Measurements from ENCODE around the gene JMJD8.

The JMJD8 gene

DNA sequence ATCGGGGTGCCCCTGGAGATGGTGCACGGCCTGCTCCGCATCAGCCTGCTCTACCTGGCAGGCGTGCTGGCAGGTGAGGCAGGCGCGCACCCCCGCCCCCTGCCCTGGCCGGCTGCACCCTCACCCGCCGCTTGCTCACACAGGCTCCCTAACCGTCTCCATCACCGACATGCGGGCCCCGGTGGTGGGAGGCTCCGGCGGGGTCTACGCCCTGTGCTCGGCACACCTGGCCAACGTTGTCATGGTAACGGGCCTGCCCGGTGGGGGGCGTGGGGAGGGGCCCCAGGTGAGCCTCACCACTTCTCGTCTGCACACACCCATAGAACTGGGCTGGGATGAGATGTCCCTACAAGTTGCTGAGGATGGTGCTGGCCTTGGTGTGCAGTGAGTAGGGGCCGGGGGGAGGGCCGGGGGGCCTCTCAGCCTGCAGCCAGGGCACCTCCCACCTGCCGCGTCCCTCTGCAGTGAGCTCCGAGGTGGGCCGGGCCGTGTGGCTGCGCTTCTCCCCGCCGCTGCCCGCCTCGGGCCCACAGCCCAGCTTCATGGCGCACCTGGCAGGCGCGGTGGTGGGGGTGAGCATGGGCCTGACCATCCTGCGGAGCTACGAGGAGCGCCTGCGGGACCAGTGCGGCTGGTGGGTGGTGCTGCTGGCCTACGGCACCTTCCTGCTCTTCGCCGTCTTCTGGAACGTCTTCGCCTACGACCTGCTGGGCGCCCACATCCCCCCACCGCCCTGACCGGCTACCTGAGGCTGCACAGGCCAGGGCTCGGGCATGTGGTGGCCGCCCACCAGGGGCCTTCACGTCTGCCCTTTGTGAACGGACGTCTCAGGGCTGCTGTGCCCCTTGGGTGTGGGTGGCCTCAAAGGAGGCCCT, 6.6 kb downstream of the JMJD8 start:
- no peak for DNase-seq

DNA sequence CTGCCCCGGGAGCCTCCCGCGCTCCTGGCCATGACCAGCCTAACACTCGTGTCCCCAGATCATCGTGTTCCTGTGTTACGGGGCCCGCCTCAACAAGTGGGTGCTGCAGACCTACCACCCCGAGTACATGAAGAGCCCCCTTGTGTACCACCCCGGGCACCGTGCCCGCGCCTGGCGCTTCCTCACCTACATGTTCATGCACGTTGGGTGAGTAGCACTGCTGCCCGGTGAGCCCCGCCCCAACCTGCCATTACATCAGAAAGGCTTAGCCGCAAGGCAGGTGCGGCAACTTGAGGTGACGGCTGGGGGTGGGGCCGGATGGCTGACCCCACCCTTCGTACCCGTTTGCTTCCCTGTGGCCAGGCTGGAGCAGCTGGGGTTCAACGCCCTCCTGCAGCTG, 7.2 kb downstream of the JMJD8 start:
- DNase-seq = no peak

GRCh38 chr16:676565-676902, 7.6 kb downstream of the JMJD8 start:
- DNase-seq = no peak

DNA sequence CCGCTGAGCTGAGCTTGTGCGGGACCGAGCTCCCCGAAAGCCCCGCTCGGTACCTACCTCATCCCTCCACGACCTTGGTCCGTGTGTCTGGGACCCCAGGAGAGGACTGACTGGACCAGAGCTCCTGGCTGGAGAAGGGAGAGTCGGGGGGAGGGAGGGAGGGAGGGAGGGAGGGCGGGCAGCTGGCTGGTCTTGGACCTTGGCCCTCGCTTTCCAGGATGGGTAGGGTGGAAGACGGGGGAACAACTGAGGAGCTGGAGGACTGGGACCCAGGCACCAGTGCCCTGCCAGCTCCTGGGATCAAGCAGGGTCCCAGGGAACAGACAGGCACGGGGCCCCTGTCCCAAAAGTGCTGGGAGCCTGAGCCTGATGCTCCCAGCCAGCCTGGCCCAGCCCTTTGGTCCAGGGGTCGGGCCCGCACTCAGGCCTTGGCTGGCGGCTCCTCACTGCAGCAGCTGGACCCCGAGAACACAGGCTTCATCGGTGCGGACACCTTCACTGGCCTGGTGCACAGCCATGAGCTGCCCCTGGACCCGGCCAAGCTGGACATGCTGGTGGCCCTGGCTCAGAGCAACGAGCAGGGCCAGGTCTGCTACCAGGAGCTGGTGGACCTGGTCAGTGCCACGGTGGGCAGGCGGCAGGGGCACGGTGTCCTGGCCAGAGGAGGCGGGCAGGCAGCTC, 8.1 kb downstream of the JMJD8 start:
- DNase-seq = no peak

GRCh38 chr16:674968-675883, 8.9 kb downstream of the JMJD8 start, which contains the start of gene RHBDL1:
Gene RHBDL1, plus strand, starts transcription at chr16:675671. Its CDS starts 120 bp downstream, at chr16:675791.
- no peak for DNase-seq

DNA sequence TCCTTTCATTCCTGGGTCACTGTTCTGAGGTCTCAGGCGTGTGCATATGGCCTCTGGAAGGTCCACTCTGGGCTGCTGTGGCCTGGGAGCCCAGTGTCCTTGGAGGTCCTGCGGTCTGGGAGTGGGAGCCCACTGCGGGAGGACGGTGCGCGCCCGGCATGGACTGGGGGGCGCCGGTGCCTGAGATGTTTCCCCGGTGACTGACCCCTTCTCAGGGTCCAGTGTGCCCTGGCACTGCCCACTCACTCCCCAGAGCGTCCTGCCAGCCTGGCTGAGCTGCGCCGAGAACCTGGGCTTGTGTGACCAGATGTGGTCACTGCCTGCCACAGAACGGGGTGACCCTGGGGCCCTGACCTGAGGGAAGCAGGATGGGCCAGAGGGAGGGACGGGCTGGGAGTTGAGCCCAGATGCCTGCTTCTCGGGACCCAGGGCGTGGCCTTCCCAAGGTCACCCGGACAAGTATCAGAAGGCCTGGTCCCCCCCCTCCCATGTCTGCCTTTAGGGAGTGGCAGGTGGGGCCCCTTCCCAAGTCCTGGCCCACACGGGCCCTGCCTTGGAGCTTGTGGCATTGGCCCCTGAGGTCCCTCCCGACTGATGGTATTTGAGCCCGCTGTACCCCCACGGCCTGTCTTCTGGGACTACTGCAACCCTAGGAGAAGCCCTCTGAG, 9.8 kb downstream of the JMJD8 start:
- DNase-seq = no peak

GRCh38 chr16:673399-673991, 10.6 kb downstream of the JMJD8 start:
- DNase-seq = no peak

GRCh38 chr16:672851-673250, 11.3 kb downstream of the JMJD8 start:
- no peak for DNase-seq

DNA sequence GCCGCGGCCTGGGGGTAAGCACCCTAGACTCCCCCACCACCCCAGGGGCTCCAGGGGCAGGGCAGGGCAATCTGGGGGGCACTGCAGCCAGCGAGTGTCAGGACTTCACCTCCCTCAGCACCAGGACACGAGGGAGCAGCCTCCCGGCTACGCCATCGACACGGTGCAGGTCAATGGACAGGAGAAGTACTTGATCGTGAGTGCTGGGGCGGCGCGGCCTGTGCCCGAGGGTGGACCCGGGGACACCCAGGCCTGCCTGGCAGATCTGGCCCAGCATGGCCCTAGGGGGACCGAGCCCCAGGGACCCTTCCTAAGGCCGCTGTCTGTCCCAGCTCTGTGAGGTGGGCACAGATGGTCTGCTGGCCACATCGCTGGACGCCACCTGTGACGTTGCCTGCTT, 11.8 kb downstream of the JMJD8 start:
- no peak for DNase-seq

- no peak for DNase-seq
These were observed 12.6 kb downstream of the JMJD8 start for GRCh38 chr16:671353-672131.

DNA sequence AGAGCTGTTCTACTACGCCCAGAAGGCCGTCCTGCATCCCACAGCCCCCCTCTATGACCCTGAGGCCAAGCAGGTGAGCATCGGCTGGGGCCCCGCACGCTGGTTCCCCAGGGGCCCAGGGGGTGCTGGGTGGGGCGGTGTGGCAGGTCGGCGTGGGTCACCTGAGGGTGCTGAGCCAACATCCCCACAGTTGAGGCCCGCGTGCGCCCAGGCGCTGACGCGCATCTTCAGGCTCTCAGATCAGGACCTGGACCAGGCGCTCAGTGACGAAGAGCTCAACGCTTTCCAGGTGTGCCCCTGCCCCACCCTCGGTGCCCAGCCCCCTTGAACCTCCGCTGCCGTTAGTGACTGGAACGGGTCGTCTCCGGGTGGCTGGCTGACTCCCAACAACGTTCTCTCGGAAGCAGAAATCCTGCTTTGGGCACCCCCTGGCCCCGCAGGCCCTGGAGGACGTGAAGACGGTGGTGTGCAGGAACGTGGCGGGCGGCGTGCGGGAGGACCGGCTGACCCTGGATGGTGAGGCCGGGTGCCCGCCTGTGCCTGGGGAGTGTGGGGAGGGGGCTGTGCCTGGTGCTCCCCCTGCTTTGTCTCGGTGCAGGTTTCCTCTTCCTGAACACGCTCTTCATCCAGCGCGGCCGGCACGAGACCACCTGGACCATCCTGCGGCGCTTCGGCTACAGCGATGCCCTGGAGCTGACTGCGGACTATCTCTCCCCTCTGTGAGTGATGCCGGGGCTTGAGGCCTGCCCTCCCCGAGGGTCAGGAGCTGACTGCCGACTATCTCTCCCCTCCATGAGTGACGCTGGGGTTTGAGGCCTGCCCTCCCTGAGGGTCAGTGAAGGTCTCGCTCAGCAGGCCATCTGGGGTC, 13.4 kb downstream of the JMJD8 start:
- no peak for DNase-seq

DNA sequence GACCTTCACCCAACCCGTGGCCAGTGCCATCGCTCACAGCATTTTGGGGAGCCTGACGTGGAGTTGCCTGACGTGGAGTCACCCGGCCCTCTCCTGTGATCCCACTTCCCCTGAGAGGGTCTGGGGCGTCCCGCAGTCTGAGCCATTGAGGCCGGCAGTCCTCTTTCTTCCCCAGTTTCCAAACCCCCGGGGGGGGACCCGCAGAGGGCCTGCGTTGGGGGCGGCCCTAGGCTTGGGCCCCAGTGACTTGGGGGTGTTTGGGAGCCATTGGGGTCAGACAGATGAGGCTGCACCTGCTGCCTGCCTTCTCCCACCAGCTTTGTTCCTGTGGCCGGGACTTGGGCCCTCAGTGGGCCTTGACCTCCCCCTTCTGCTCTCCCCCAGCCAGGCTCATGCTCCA, 14.5 kb downstream of the JMJD8 start:
- DNase-seq = no peak

GRCh38 chr16:668519-669171, 15.5 kb downstream of the JMJD8 start:
- DNase-seq = no peak

GRCh38 chr16:667780-668518, 16.2 kb downstream of the JMJD8 start, which contains the start of gene RHOT2:
Gene RHOT2, plus strand, starts transcription at chr16:668132. Its CDS starts 68 bp downstream, at chr16:668200.
- DNase-seq = peak; percentile 74

DNA sequence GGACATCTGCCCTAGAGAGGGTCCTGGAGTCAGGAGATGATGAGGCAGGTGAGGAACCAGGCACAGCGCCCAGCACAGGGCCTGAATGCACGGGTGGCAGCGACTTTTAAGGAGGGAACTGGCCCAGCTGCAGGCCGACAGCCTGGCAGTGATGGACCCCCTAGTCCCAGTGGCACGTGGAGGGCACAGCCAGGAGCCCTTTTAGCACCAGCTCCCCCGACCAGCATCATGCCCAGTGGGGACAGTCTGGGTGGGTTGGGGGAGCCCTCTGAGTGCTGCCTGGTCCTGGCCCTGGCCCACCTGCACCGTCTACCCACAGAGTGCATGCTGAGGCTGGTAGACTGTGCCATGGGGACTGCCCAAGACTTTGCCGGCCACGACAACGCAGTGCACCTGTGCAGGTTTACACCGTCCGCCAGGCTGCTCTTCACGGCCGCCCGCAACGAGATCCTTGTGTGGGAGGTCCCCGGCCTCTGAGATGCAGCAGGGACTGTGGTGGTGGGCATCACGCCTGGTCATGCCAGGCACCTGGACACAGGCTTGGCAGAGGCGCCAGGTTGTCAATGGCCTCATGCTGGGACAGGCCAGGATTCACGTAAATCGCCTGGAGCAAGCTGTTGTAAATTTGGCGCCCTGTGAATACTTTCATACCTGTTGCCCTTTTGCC, 16.9 kb downstream of the JMJD8 start:
- DNase-seq = no peak

GRCh38 chr16:666572-666971, 17.6 kb downstream of the JMJD8 start:
- DNase-seq = no peak

DNA sequence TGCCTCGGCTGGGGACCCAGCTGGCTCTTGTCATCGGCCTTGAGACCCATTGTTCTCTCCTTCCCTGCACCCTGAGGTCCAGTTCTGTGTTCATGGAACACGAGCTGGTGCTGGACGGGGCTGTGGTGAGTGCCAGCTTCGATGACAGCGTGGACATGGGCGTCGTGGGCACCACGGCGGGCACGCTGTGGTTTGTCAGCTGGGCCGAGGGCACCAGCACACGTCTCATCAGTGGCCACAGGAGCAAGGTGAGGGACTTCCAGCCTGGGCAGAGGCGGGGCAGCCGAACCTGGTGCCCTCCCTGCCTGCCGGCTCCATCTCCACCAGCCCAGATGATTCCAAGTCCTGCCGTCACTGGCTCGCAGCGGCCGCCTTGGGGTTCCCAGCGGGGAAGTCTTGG, 21.5 kb downstream of the JMJD8 start:
- DNase-seq = no peak

GRCh38 chr16:662095-662494, 22.0 kb downstream of the JMJD8 start:
- DNase-seq = no peak
